ENCODE measurements around the gene APLN.

APLN gene

GRCh38 chrX:129654652-129655546 lies at the start of gene APLN:
Gene APLN, minus strand, starts transcription at chrX:129654956. Its CDS starts 326 bp downstream, at chrX:129654630.
- no peak for DNase-seq (ENCODE audit: low read depth)

- no peak for DNase-seq (ENCODE audit: low read depth)
These were observed 49.7 kb upstream of the APLN start for GRCh38 chrX:129704491-129704890.

GRCh38 chrX:129701624-129702069 lies 46.9 kb upstream of the APLN start:
- no peak for DNase-seq (ENCODE audit: low read depth)

GRCh38 chrX:129700536-129700935 lies 45.8 kb upstream of the APLN start:
- no peak for DNase-seq (ENCODE audit: low read depth)

- no peak for DNase-seq (ENCODE audit: low read depth)
These were observed 43.4 kb upstream of the APLN start for GRCh38 chrX:129698150-129698549.

GRCh38 chrX:129697204-129697829 lies 42.6 kb upstream of the APLN start:
- no peak for DNase-seq (ENCODE audit: low read depth)

GRCh38 chrX:129696463-129697155 lies 41.9 kb upstream of the APLN start:
- no peak for DNase-seq (ENCODE audit: low read depth)

GRCh38 chrX:129695937-129696336 lies 41.2 kb upstream of the APLN start:
- DNase-seq (ENCODE audit: low read depth), result no peak

- DNase-seq (ENCODE audit: low read depth), result no peak
These were observed 40.8 kb upstream of the APLN start for GRCh38 chrX:129695535-129695934.

- no peak for DNase-seq (ENCODE audit: low read depth)
These were observed 40.0 kb upstream of the APLN start for GRCh38 chrX:129694805-129695204.

- no peak for DNase-seq (ENCODE audit: low read depth)
These were observed 38.6 kb upstream of the APLN start for GRCh38 chrX:129693354-129693753.

- no peak for DNase-seq (ENCODE audit: low read depth)
These were observed 35.7 kb upstream of the APLN start for GRCh38 chrX:129690435-129690834.

- no peak for DNase-seq (ENCODE audit: low read depth)
These were observed 35.0 kb upstream of the APLN start for GRCh38 chrX:129689796-129690195.

- DNase-seq (ENCODE audit: low read depth), result no peak
These were observed 33.3 kb upstream of the APLN start for GRCh38 chrX:129688097-129688496.

GRCh38 chrX:129686422-129686948 lies 31.7 kb upstream of the APLN start:
- no peak for DNase-seq (ENCODE audit: low read depth)

GRCh38 chrX:129682979-129683378 lies 28.2 kb upstream of the APLN start:
- DNase-seq (ENCODE audit: low read depth), result no peak

GRCh38 chrX:129679901-129680300 lies 25.1 kb upstream of the APLN start:
- DNase-seq (ENCODE audit: low read depth), result no peak

GRCh38 chrX:129678614-129679195 lies 23.9 kb upstream of the APLN start:
- no peak for DNase-seq (ENCODE audit: low read depth)

- no peak for DNase-seq (ENCODE audit: low read depth)
These were observed 12.7 kb upstream of the APLN start for GRCh38 chrX:129667412-129667811.

GRCh38 chrX:129665916-129666644 lies 11.3 kb upstream of the APLN start:
- no peak for DNase-seq (ENCODE audit: low read depth)

- DNase-seq (ENCODE audit: low read depth), result no peak
These were observed 8.4 kb upstream of the APLN start for GRCh38 chrX:129663171-129663570.

All from stimulated activated CD4-positive, alpha-beta T cell treated with anti-CD3 and anti-CD28 coated beads, Interleukin-2, amount 100 ng/mL, for 4 hours (primary cell).